ENCODE data around the gene PPP1R16B. TPM values are rescaled to one million over a fixed set of nuclear protein-coding genes. Genes with fewer than 3 reads are reported as not detected.

The PPP1R16B gene
- total RNA-seq, 2 experiments from 2014 or later = 111 to 114 TPM

- DNase-seq = peak; percentile 99
- ChIA-PET CTCF (interaction anchor here (0.6 to 4.9 kb wide), 16 partner anchors 8 to 237 kb away, joined by 3 to 42 read pairs (median 4); partner anchors contain the start of gene FAM83D), POLR2A (interaction anchor here (1.0 to 2.7 kb wide), 10 partner anchors 32 to 288 kb away, joined by 3 to 25 read pairs (median 4); partner anchors contain the start of gene FAM83D)
- H3K9me3 Mint-ChIP-seq = no peaks in the 10 kb centered on the region
- no peaks in the 10 kb centered on the region for H3K27me3 Mint-ChIP-seq
- H3K4me3 Mint-ChIP-seq = peak within 1 kb of the TSS; percentile 93
- peak within 1 kb of the TSS; percentile 91 for H3K27ac Mint-ChIP-seq
- no peaks in the 10 kb centered on the region for H3K36me3 Mint-ChIP-seq
- H3K4me1 Mint-ChIP-seq (ENCODE audit: low read depth) = peaks cover 24% of the 10 kb centered on the region
- intact Hi-C loops (cut with micrococcal nuclease) = loop anchor here (1.0 to 5.0 kb wide), 6 partner anchors 35 to 235 kb away; partner anchors contain the start of genes FAM83D and PPP1R16B
Observed at GRCh38 chr20:38962044-38962927, 156.8 kb downstream of the PPP1R16B start, which contains the start of gene DHX35. TSS of gene DHX35 (plus strand) at chr20:38962344. CDS start at chr20:38962368, 24 bp downstream.

- Mint-ChIP-seq H3K9me3 (no peaks in the 10 kb centered on the region), H3K4me3 (peak overlapping the region; percentile 93), H3K36me3 (no peaks in the 10 kb centered on the region), H3K27ac (peak overlapping the region; percentile 87), H3K4me1 (ENCODE audit: low read depth) (peaks cover 24% of the 10 kb centered on the region), H3K27me3 (no peaks in the 10 kb centered on the region)
- no peak for DNase-seq
- ChIA-PET CTCF (interaction anchor here (0.6 to 4.9 kb wide), 11 partner anchors 7 to 118 kb away, joined by 3 to 42 read pairs (median 5); partner anchors contain the start of gene FAM83D), POLR2A (interaction anchor here (1.0 to 2.7 kb wide), 8 partner anchors 32 to 87 kb away, joined by 3 to 25 read pairs (median 4); partner anchors contain the start of gene FAM83D)
- intact Hi-C loops (cut with micrococcal nuclease) = loop anchor here (1.0 to 5.0 kb wide), 6 partner anchors 34 to 236 kb away; partner anchors contain the start of genes FAM83D and PPP1R16B
Observed at GRCh38 chr20:38962928-38963401, 157.5 kb downstream of the PPP1R16B start.

GRCh38 chr20:38963745-38964144 lies 158.2 kb downstream of the PPP1R16B start:
- Mint-ChIP-seq H3K4me3 (no peak overlapping the region), H3K27ac (no peak overlapping the region), H3K4me1 (ENCODE audit: low read depth) (peaks cover 24% of the 10 kb centered on the region), H3K27me3 (no peaks in the 10 kb centered on the region), H3K9me3 (no peaks in the 10 kb centered on the region), H3K36me3 (no peaks in the 10 kb centered on the region)
- ChIA-PET POLR2A (interaction anchor here (2.7 kb wide), 1 partner anchor 37 kb away, joined by 25 read pairs; the partner anchor contains the start of gene FAM83D), CTCF (interaction anchor here (4.9 kb wide), 1 partner anchor 37 kb away, joined by 30 read pairs; the partner anchor contains the start of gene FAM83D)
- intact Hi-C loops (cut with micrococcal nuclease) = loop anchor here (2.0 to 5.0 kb wide), 4 partner anchors 33 to 236 kb away; partner anchors contain the start of gene PPP1R16B
- DNase-seq = no peak

GRCh38 chr20:38965264-38965663 lies 159.8 kb downstream of the PPP1R16B start:
- DNase-seq = no peak
- Mint-ChIP-seq H3K36me3 (peaks cover 5% of the 10 kb centered on the region), H3K27ac (no peak overlapping the region), H3K9me3 (no peaks in the 10 kb centered on the region), H3K27me3 (no peaks in the 10 kb centered on the region), H3K4me3 (no peak overlapping the region), H3K4me1 (ENCODE audit: low read depth) (peaks cover 24% of the 10 kb centered on the region)
- POLR2A ChIA-PET = no interaction called here
- CTCF ChIA-PET = interaction anchor here (1.6 to 4.9 kb wide), 3 partner anchors 32 to 85 kb away, joined by 3 to 30 read pairs (median 7); partner anchors contain the start of gene FAM83D
- intact Hi-C loops (cut with micrococcal nuclease) = no loop called here

GRCh38 chr20:38968090-38968489 lies 162.6 kb downstream of the PPP1R16B start:
- Mint-ChIP-seq H3K9me3 (no peaks in the 10 kb centered on the region), H3K27me3 (no peaks in the 10 kb centered on the region), H3K4me3 (no peak overlapping the region), H3K4me1 (ENCODE audit: low read depth) (peaks cover 10% of the 10 kb centered on the region), H3K36me3 (peaks cover 14% of the 10 kb centered on the region), H3K27ac (no peak overlapping the region)
- ChIA-PET POLR2A (no interaction called here), CTCF (interaction anchor here (0.5 to 0.8 kb wide), 2 partner anchors 82 to 209 kb away, joined by 3 read pairs; no protein-coding TSS in a partner anchor)
- no peak for DNase-seq
- intact Hi-C loops (cut with micrococcal nuclease) = no loop called here

- DNase-seq = no peak
- Mint-ChIP-seq H3K36me3 (peaks cover 18% of the 10 kb centered on the region), H3K4me1 (ENCODE audit: low read depth) (peaks cover 4% of the 10 kb centered on the region), H3K4me3 (no peak overlapping the region), H3K9me3 (no peaks in the 10 kb centered on the region), H3K27me3 (no peaks in the 10 kb centered on the region), H3K27ac (no peak overlapping the region)
- POLR2A ChIA-PET = no interaction called here
- intact Hi-C loops (cut with micrococcal nuclease) = no loop called here
- CTCF ChIA-PET = interaction anchor here (1.5 to 1.9 kb wide), 2 partner anchors 8 to 80 kb away, joined by 5 to 6 read pairs; partner anchors contain the start of gene DHX35
Observed at GRCh38 chr20:38969708-38970107, 164.2 kb downstream of the PPP1R16B start.

GRCh38 chr20:38970302-38970701 lies 164.8 kb downstream of the PPP1R16B start:
- DNase-seq = no peak
- ChIA-PET CTCF (interaction anchor here (0.8 to 1.9 kb wide), 3 partner anchors 8 to 80 kb away, joined by 3 to 6 read pairs (median 5); partner anchors contain the start of gene DHX35), POLR2A (no interaction called here)
- H3K4me3 Mint-ChIP-seq = no peak overlapping the region
- H3K36me3 Mint-ChIP-seq = peaks cover 18% of the 10 kb centered on the region
- H3K4me1 Mint-ChIP-seq (ENCODE audit: low read depth) = peaks cover 7% of the 10 kb centered on the region
- no peaks in the 10 kb centered on the region for H3K27me3 Mint-ChIP-seq
- H3K9me3 Mint-ChIP-seq = no peaks in the 10 kb centered on the region
- no peak overlapping the region for H3K27ac Mint-ChIP-seq
- intact Hi-C loops (cut with micrococcal nuclease) = no loop called here

Other genes with a start within 250 kb of the PPP1R16B start
- not detected for gene ADIG, start 224.5 kb upstream of the PPP1R16B start, total RNA-seq
- gene ARHGAP40, start 203.9 kb upstream of the PPP1R16B start, total RNA-seq = not detected
- not detected for gene SLC32A1, start 81.2 kb upstream of the PPP1R16B start, total RNA-seq
- gene ACTR5, start 57.2 kb upstream of the PPP1R16B start, total RNA-seq = 10 to 100 TPM; 11.0 TPM
- gene FAM83D, start 120.7 kb downstream of the PPP1R16B start, total RNA-seq = 10 to 100 TPM; 11.1 to 11.2 TPM
- 1 to 10 TPM; 7.7 to 8.3 TPM for gene DHX35, start 156.6 kb downstream of the PPP1R16B start, total RNA-seq

Data from activated CD4-positive, alpha-beta memory T cell treated with anti-CD3 and anti-CD28 coated beads for 36 hours (primary cell).